ENCODE data around the gene VAC14.
"Not testable (repeated sequence)": the region's sequence is repeated elsewhere in the genome, so short reads cannot be mapped to it uniquely, and the experiment has no call there.

The VAC14 gene

DNA sequence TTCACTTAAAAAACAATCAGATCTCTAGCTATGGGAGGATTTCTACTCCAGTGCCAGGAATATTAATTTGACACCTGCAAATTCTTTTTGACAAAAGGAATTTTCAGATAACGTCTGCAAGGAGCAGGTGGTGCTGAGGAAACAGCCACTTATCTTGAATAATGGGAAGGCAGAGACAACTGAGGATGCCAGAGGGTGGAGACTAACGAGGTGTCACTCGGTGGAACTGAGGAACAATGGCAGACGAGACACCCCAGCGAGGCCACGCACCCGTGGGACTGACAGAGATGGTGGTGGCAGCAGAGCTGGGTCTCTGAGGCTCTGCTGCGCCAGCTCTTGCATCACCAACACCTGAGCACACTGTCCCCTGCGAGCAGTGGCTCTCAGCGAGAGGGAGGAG lies 42.2 kb downstream of the VAC14 start:
- DNase-seq, result no peak

DNA sequence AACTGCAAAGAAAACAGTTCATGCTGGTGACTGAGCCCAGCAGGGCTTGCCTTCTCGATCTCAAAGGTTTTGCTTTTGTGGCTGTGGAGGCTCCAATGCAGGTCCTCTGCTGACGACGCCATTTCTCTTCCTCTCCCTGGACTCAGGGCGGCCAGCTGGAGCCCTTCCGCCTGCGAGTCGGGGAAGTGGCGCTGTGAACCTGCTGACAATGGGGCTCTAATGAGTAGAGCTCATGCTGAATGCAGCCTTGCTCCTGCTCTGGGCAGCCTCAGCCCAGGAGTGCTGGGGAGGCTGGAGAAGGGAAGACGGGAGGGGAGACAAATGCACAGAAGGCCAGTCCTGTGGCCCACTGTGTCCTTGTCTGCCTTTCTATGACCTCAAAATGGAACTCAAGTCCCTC lies 43.8 kb downstream of the VAC14 start:
- no peak for DNase-seq

DNA sequence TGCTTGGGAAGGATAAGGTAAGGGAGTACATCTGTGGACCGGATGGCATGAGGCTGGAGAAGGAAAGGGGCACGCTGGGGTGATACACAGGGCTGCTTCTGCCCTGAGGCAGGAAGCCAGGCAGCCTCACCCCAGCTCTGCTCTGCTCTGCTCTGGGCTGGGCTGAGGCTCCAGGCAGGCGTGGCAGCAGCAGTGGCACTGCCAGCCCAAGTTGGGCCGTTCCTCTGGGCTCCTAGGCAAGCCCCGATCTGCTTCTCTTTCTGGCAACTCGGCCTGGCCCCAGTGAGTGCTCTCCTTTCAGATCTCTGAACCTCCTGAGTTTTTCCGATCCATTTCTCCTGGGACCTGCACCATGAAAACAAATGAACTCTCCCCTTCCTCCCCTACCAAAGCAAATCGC lies 44.9 kb downstream of the VAC14 start:
- no peak for DNase-seq

DNA sequence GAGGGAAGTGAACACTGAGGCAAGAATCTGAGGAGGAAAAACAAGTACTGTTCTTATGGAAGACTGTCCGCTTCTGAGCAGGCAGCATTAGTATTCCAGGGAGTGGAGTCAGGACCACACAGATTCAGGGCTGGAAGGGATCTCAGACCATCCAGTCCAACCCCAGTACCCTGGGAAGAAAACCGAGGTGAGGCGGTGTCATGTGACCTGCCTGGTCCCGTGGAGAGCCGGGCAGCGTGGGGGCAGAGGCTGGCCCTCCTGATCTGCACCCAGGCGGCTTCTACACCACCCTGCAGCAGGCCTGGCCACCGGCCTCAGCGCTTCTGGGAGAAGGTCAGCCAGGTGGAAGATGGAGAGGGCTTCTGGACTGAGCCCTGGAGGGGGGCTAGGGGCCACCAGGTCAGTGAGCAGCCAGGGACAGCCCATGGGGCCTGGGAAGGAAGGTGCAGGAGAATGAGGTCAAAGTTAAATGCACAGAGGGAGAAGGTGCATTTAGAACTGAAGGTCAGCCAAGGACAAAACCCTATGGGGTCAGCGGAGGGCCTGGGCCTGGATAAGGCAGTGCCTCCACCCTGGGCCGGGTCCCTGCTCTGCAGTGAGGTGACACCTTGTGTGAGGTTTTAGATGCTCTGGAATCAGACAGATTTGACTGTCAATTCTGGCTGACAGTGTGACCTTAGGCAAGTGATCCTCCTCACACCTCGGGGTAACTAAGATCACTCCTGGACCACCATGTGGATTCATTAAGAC lies 45.9 kb downstream of the VAC14 start:
- DNase-seq, result no peak

DNA sequence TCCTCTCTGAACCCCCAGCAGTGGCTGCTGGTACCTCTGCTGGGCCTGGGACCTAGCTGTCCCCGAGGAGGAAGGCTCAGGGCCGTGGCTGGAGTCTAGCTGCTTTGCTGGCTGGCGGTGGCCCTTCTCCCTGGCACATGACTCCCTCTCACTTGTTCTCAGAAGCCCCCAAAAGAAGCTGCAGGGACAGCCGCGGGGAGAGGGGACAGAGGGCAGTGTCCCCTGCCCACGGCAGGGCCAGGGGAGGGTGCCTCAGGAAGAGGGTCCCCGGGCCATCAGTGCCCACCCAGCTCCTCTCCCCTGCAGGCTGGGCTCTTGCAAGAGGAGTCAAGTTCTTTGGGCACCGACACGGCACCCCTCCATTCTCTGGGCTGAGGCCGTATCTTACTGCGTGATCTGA lies 46.6 kb downstream of the VAC14 start:
- no peak for DNase-seq

DNA sequence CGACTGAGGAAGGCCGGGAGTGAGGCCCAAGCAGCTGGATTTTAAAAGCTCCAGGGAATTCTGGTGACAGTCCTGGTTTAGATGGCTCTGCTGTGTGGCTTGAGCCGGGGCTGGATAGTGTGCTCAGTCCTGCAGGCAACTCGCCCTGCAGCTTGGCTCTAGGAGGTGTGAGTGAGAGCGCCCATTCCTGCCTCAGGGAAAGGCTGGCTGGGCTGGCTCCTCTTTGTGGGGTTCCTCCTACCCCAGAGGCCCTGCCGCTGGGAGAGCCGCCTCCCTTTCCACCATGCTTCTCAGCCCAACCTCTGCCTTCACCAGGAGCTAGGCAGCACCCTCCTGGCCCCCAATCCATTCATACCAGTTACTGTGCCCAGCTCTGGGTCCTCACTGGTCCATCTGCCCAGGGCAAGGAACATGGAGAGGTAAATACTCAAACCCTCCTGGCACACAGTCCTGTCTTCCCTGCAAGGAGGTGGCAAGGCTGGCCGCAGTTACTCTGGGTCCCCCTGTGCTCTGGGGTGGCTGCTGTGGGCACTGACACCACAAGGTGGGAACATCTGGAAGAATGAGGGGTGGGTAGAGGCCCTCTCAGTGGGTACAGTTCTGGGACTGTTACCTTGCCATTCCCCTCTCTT lies 47.1 kb downstream of the VAC14 start:
- no peak for DNase-seq

DNA sequence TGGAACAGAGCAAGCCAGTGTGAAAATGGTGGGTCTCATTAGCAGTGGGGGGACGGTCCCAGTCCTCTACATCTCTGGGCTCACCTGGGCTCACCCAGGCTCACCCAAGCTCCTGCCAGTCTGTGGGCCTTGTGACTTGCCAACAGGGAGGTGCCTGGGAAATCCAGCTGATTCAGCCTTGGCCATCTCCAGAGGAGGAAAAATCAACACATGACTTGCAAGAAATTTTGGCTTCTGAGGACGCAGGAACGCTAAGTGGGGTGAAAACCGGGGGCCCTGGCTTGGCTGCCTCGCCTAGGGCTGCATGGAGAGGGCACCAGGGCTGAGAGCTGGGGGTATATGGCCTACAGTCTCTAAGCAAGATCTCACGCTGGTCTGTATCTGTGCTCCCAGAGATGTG lies 47.7 kb downstream of the VAC14 start:
- DNase-seq, result no peak

DNA sequence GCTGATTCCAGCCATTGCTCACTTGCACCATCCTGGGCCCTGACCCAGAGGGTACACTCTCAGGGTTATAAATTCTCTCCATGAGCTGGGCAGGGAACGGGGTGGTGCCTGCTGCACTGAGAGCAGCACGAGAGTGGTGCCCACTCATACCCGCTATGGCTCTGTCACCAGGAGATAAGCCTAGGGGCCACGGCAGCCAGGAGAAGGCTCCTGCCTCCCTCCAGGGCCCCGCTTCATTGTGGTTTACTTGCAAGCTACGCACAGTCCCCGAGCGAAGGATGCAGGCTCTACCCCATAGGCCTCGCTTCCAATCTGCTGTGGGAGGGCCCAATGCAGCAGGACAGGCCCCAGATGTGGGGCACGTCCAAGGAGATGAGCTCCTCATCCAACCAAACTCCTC lies 48.5 kb downstream of the VAC14 start:
- no peak for DNase-seq

DNA sequence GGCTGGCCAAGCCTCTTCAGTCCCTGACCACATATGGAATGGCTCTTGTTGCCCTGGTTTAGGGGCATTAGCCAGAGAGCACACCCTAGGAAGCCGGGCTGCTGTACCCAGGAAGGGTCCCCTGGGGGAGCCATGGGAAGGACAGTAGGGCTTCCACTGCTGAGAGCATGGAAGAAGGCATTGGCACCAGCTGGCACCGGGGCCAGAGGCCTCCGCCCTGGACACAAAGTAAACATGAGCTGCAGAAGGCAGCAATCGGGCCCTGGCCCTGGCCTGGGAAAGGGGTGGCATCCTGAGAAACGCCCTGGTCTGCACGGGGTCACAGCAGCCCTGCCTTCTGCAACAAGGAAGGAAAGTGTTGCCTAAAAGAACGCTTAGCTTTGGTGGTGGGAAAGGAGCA lies 49.4 kb downstream of the VAC14 start:
- no peak for DNase-seq

DNA sequence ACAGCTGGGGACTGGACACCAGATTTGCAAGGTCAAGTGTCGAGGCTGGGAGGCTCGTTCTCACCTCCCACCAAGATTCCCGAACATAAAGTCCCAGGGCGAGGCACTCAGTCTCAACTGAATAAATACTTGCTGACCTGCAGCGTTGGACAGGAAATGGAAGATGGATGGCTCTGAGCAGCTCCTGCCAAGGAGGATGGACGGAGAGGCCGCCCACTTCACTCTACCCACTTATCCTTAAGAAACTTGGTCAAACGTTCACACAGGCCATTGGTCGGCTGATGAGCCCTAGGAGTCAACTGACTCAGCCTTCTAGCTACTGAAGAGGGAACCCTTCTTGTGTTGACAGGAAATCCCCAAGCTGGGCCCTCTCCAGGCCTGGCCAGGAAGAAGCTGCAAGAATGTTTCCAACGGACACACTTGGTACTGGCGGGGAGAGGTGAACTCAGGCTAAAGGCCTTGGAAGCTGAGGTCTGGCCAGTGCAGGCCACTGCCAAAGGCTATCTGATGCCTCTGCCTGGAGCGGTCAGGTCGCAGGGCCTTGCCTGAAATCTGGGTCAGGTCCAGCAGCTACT lies 50.0 kb downstream of the VAC14 start:
- no peak for DNase-seq

DNA sequence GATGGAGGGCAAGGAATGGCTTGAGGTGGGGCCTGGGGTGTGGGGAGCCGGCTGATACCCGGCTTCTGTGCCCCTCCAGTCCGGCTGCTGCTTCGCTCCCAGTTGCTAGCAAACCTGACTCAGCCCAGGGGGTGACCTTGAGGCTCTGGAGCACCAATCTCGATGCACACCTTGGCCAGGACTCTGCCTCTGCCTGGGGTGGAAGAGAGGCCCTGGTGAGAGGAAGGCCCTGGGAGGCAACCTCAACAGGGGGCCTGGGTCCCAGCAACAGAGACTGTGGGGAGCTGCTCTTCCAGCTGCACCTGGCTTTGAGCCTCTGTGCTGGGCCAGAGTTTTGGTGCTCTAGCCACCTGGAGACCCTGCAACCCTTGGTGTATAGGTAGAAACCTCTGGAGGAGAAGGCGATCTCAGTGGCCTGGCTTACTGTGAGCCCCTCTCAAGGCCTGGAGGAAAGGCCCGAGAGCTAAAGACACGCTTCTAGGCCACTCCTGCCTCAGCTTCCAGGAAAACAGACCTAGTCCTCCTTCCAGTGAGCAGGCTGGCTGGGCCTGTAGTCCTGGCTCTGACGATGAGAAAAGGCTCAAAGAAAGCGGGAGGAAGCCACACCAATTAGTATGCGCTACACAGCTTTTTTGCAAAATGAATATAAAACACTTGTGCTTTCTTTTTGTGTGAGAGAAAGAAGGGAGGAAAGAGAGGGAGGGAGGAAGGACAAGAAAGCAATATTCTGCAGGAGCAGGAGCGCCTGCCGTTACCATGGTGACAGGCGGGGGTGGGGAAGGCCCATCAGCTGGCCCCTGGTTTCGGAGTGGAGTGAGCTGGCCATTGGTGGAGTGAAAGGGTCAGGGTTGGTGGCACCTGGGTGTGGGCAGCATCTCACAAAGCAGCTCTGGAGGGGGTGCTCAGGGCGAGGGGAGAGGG lies 51.0 kb downstream of the VAC14 start:
- DNase-seq, result no peak

DNA sequence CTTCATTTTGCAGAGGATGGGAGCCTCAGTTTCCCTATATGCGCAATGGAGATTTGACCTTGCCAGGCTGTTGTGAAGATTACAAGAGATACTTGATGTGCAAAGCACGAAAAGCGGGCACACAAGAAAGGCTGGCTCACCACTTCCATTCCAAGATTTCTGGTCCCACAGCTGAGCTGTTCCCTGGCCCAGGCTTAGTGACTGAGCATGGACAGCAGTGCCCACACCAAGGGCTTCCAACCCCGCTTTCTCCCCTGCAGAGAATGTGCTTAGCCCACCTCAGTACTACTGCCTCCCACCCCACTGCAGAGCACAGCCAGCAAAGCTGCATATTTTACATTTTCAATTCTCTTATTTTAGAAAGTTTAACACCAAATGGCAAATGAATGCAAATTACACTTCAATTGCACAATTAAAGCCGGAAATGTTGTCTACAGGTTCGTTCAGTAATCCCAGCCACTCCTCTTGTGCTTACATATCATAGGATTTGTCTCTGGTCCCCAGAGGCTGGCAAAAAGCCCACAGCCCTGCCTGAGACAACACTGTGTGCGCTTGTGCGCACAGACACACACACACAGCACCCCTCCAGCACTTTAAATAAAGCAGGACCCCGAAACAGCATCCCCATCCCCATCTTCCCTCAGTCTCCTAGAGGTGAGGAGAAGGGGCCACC lies 51.8 kb downstream of the VAC14 start:
- DNase-seq, result no peak

DNA sequence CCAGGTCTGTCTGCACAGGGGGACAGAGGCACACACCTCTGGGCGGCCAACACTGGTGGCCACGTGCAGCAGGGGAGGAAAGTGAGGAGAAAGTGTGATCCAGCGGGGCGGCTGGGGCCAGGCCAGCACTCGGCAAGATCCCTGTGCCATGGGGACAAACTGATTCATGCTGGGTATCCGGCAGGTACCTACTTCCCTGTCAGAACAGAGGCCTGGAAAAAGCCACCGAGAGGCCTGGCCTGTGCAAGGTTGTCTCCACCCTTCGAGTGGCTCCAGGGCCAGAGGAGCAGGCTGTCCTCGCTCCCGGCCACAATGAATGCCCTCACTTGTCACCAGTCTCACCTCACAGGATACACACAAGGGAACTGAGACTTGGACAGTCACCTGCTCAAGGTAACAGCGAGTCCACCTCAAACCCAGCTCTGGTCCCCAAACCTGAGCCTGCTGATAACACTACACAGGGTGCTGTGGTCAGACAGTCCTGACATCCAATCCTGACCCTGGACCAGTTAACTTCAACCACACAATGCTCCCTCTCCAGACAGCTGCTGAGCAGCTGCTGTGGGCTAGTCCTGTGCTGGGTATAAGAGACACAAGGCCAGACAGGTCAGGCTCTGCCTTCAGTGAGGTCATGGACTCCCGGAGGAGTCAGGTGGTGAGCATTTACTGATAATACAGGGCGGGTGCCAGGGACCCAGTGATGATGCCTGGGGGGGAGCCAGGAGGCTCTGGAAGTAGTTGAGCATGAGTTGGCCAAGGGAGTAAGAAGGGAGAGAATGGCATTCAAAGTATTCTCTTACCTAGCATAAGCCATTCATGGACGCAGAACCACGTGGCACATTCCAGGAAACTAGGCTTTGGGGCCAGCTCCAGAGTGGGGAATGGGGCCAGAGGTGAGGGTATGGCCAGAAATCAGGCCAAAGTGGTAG lies 53.0 kb downstream of the VAC14 start:
- DNase-seq, result no peak

DNA sequence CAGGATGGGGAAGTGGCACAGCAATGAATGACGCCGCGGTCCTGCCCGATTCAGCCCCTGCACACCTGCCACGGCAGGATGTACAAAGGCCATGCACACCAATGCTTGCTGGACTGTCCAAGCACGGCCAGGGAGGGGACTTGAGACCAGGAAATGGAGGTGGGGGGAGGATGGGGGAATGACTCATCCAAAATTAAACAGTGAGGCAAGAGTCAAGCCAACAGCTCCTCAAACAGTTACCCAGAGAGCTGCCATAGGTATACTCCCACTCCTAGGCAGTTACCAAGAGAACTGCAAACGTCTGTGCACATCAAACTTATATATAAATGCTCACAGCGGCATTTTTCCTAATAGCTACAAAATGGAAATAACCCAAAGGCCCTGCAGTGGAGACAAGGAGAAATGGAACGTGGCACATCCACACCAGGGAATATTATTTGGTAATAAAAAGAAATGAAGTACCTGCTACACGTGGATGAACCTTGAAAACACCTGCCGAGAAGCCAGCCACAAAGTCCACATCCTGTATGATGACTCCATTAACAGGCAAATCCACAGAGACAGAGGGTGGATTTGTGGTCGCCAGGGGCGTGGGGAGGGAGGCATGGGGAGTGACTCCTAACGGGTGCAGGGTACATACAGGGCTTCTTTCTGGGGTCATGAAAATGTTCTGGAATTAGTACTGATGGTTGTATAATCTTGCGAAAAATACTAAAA lies 54.1 kb downstream of the VAC14 start:
- DNase-seq, result no peak

DNA sequence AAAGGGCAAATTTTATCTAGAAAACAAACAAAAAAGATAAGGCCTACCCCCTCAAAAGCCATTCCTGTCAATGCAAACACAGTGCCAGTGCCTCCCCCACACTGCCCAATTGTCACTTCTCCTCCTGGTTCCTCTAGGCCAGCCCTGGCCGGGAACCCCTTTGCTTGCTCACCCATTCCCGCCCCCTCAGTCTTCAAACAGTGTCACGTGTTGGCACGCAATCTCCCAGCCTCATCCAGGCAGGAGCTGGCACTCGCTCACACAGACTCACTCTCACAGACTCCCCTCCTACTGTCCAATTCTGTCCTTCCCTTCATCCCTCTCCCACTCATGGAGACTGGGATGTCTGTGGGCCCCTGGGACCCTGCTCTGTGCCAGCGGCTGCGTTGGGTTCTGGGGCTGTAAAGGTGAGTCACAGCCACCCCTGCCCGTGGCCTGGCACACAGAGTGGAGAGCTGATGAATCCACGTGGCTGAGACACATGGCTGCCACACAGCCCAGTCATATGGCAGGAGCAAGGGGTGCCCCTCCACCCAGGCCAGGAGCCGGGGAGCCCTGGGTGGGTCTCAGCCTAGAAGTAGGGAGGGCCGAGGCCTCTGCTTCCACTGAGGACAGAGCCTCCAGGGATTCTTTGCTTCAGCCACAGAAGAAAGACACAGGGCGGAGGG lies 54.8 kb downstream of the VAC14 start:
- no peak for DNase-seq

DNA sequence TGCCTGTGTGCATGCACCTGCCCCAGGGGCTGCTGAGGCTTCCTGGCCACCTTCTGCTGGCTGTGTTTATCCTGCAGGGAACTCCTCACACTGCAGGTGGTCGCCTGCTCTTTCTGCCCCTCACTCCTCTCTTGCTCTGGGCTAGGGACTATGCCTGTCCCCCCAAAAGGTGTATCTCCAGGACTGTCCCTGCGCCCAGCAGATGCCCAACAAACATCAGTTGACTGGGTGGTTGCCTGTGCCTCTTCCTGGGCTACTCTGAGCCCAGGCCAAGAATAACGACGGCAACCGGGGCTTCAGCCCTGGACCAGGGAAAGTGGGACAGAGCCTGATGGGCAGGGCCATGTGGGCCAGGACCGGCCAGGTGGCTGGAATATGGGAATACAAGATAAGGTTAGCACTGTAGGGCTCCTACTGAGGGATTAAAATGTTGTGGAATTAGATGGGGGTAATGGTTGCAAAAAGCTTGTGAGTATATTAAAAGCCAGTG lies 55.4 kb downstream of the VAC14 start:
- DNase-seq, result no peak

DNA sequence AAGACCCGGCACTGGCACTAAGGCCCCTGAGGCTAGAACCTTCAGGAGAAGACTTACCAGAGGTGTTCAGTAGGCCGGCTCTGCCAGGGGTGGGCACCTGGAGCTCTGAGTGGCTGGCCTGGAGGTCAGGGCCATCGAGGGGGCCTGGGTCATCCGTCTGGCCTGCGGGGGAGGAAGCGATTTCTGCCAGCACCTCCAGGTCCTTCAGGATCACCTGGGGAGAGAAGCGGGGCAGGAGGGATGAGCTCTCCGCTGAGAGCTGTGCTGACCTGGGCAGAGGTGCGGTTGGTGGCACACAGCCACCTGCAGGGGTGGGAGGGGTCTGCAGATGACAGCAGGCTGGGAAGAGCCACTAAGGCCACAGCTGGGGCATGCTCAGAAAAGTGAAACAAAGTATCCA lies 56.6 kb downstream of the VAC14 start:
- no peak for DNase-seq

DNA sequence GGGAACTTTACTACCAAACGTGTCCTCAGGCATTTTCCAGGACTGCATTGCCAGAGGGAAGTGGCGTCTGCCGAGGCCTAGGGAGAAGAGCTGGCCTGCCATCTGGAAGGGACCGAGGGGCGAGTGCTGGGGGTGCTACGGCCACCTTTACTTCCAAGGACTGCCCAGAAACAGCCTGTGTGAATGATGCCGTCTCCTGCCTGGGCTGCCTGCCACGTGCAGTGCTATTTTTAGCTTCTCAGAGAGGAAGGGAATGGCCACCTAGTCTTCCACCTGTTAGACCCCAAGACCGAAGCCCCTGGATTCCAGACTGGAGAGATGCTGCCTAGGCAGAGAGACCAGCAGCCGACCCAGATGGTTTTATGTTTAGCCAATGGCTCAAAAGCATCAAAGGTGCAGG lies 57.2 kb downstream of the VAC14 start:
- DNase-seq, result no peak

DNA sequence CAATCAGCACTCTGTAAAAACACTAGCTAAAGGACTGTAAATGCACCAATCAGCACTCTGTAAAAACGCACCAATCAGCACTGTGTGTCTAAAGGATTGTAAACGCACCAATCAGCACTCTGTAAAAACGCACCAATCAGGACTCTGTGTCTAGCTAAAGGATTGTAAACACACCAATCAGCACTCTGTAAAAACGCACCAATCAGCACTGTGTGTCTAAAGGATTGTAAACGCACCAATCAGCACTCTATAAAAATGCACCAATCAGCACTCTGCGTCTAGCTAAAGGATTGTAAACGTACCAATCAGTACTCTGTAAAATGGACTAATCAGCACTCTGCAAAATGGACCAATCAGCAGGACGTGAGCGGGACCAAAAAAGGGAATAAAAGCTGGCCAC lies 58.0 kb downstream of the VAC14 start:
- not testable (repeated sequence) for DNase-seq

DNA sequence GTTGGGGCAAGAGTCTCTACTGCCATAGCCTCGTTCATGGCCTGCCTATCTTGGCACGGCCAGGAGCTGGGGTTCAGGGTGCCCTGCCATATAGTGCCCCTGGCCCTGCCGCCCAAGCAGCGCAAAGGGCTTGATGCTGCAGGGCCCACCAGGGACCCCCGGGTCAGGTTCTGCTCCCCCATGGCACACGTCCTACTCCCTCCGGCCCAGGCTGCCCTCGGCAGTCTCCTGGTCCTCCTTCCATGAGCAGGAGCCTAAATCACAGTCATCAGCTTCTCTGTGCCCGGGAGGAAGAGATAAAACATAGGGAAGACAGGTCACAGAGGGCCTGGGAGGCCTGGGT lies 59.2 kb downstream of the VAC14 start:
- no peak for DNase-seq
